Pericardium fibroblast (primary cell): ENCODE data around the gene TCIRG1. TPM values are rescaled to one million over a fixed set of nuclear protein-coding genes. Genes with fewer than 3 reads are reported as not detected.

Experiments
- total RNA-seq: library from RNA; depleted of rRNA; stranded (reverse); fragments of >200 nt; gene quantifications from 2 replicates; pipeline ENCODE4 v1.2.3, GENCODE V29; 2015

TCIRG1 gene
- 94.1 and 109 TPM in 2 replicates for total RNA-seq

DNA sequence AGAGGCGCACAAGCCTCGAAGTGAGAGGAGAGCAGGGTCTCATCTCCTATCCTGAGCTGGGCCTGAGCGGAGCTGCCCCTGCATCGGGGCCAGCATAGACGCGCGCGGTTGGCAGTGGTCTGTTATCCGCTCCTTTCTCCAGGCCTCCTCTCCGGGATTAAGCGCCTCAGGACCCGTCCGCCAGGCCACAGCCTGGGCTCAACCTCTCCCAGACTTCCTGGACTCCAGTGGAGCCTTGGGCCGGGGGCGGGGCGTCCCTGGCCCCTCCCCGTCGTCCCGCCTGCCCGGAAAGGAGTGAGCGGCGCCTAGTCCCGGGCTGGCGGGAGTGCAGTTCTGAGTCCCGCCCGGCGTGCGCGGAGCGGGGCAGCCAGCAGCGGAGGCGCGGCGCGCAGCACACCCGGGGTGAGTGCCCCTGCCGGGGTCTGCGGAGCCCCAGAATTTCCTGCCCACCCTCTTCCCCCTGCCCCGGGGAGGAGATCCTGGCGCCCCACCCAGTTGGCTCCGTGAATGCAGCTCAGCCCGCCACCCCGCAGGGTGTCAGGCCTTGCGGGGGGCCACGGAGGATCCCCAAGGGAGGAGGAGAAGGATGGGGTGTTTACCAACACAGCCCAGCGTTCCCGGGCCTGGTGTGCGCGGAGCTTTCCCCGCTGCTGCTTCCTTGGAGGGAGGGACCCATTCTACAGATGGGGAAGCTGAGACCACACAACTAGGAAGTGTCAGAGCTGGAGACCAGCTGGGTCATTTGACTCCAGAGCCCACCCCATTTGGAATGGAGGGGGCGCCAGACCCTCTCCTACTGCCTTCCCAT is at the start of gene TCIRG1:
Gene TCIRG1, plus strand, starts transcription at position 308 of the 808 bp plus-strand sequence. CDS start 2,247 bp downstream, outside the sequence.

GRCh38 chr11:68003846-68004550 is 34.8 kb upstream of the TCIRG1 start, which contains the start of gene UNC93B1:
Gene UNC93B1 (minus strand): TSS chr11:68004097. CDS start chr11:68004043, 54 bp downstream.

GRCh38 chr11:68010090-68011041 is 28.5 kb upstream of the TCIRG1 start, which contains the start of gene ALDH3B1:
Gene ALDH3B1 (plus strand): TSS chr11:68010327. CDS start chr11:68015298, 4,971 bp downstream.

GRCh38 chr11:68030318-68031143 is 8.3 kb upstream of the TCIRG1 start, which contains the start of gene NDUFS8:
Gene NDUFS8 (plus strand): TSS chr11:68030681. CDS start chr11:68032152, 1,471 bp downstream.

Other genes with a start within 250 kb of the TCIRG1 start
- 26.6 and 40.7 TPM in 2 replicates for gene UNC93B1, start 34.9 kb upstream of the TCIRG1 start, total RNA-seq
- 26.4 and 46.8 TPM in 2 replicates for gene ALDH3B1, start 28.7 kb upstream of the TCIRG1 start, total RNA-seq
- 124 and 133 TPM in 2 replicates for gene NDUFS8, start 8.3 kb upstream of the TCIRG1 start, total RNA-seq
- 10.2 and 12.0 TPM in 2 replicates for gene CHKA, start 82.4 kb downstream of the TCIRG1 start, total RNA-seq
- 16.2 and 19.5 TPM in 2 replicates for gene KMT5B, start 174.3 kb downstream of the TCIRG1 start, total RNA-seq
- gene C11orf24, start 232.9 kb downstream of the TCIRG1 start, total RNA-seq = 47.8 and 62.4 TPM in 2 replicates